WTC11 (cell line): ENCODE measurements around the gene TATDN2. TPM values are rescaled to one million over a fixed set of nuclear protein-coding genes. Genes with fewer than 3 reads are reported as not detected.
"Not testable (repeated sequence)": the region's sequence is repeated elsewhere in the genome, so short reads cannot be mapped to it uniquely, and the experiment has no call there.

ENCODE experiments used
- ATAC-seq: fragments of 200-7000 bp; cut with Tn5 transposase; 2 replicates; pipeline ENCODE4 v1.10.0; 2021; ENCODE audit warnings: mild to moderate bottlenecking, moderate library complexity
- CTCF ChIA-PET: fragments of 300-600 bp; sonication (Branson Sonifier 250); formaldehyde crosslinking; loops from one replicate; lab custom pipeline; 2021; ENCODE audit warnings: antibody characterized with exemption; lab: Charles Lee
- POLR2A ChIA-PET: fragments of 350-600 bp; sonication (Branson Sonifier 250); formaldehyde crosslinking; loops from one replicate; lab custom pipeline; 2021; ENCODE audit warnings: antibody characterized with exemption; lab: Charles Lee
- DNase-seq: peaks from one replicate; pipeline ENCODE4 v3.0.0; 2021; ENCODE audit warnings: low spot score
- H3K27ac Mint-ChIP-seq: 2 replicates; pipeline ENCODE4 v1.8.0; 2021; ENCODE audit warnings: mixed read lengths
- H3K27me3 Mint-ChIP-seq: 2 replicates; pipeline ENCODE4 v1.8.0; 2021; ENCODE audit warnings: low read depth, mild to moderate bottlenecking, moderate library complexity, mixed read lengths
- H3K36me3 Mint-ChIP-seq: 2 replicates; pipeline ENCODE4 v1.8.0; 2021; ENCODE audit warnings: mixed read lengths
- H3K4me1 Mint-ChIP-seq: 2 replicates; pipeline ENCODE4 v1.8.0; 2022; ENCODE audit warnings: mixed read lengths
- H3K4me3 Mint-ChIP-seq: 2 replicates; pipeline ENCODE4 v1.8.0; 2021; ENCODE audit warnings: mild to moderate bottlenecking, moderate library complexity, mixed read lengths
- H3K9me3 Mint-ChIP-seq: 2 replicates; pipeline ENCODE4 v1.8.0; 2021; ENCODE audit warnings: mixed read lengths
- ATF2 ChIP-seq: sonication (generic); formaldehyde crosslinking; IDR thresholded peaks from 2 replicates; pipeline ENCODE4 v1.8.1; 2022; ENCODE audit warnings: low read depth, missing genetic modification reagents, borderline replicate concordance
- CTCF ChIP-seq: fragments of 200-600 bp; IDR thresholded peaks from 2 replicates; pipeline ENCODE4 v1.8.0; 2022; ENCODE audit warnings: antibody characterized with exemption
- ESRRA ChIP-seq: sonication (generic); formaldehyde crosslinking; IDR thresholded peaks from 2 replicates; pipeline ENCODE4 v1.8.1; 2022; ENCODE audit warnings: mild to moderate bottlenecking, missing genetic modification reagents, borderline replicate concordance
- FOXP1 ChIP-seq: sonication (generic); formaldehyde crosslinking; IDR thresholded peaks from 2 replicates; pipeline ENCODE4 v1.8.0; 2022; ENCODE audit warnings: missing genetic modification reagents, mild to moderate bottlenecking, moderate library complexity, borderline replicate concordance
- HMGA2 ChIP-seq: fragments of 250-450 bp; sonication (Bioruptor Pico); IDR thresholded peaks from 2 replicates; pipeline ENCODE4 v1.4.0; 2021; ENCODE audit warnings: mild to moderate bottlenecking, moderate library complexity
- JAZF1 ChIP-seq: fragments of 250-450 bp; sonication (Bioruptor Pico); IDR thresholded peaks from 2 replicates; pipeline ENCODE4 v1.9.0; 2021; ENCODE audit warnings: moderate library complexity, mild to moderate bottlenecking, inconsistent platforms
- MXD4 ChIP-seq: fragments of 250-450 bp; sonication (Bioruptor Pico); IDR thresholded peaks from 2 replicates; pipeline ENCODE4 v1.8.0; 2021; ENCODE audit warnings: mild to moderate bottlenecking, moderate library complexity, borderline replicate concordance
- NFATC4 ChIP-seq: fragments of 250-450 bp; sonication (Bioruptor Pico); IDR thresholded peaks from 2 replicates; pipeline ENCODE4 v1.9.0; 2021; ENCODE audit warnings: mild to moderate bottlenecking
- RELA ChIP-seq: sonication (generic); formaldehyde crosslinking; IDR thresholded peaks from 2 replicates; pipeline ENCODE4 v1.8.1; 2022; ENCODE audit warnings: missing genetic modification reagents, mild to moderate bottlenecking, borderline replicate concordance
- ZNF532 ChIP-seq: fragments of 250-450 bp; sonication (Bioruptor Pico); IDR thresholded peaks from 2 replicates; pipeline ENCODE4 v1.9.0; 2021; ENCODE audit warnings: mild to moderate bottlenecking, borderline replicate concordance
- total RNA-seq: library from RNA; stranded (reverse); gene quantifications from 3 replicates; pipeline ENCODE4 v1.2.3, GENCODE V29; 2021

Gene TATDN2
- total RNA-seq, 1 experiment from 2014 or later: 31.7 TPM

- DNase-seq: peak; percentile 79
- peaks cover 11% of the 10 kb centered on the region for H3K4me1 Mint-ChIP-seq
These were observed 15.5 kb downstream of the TATDN2 start for GRCh38 chr3:10263646-10264363.

GRCh38 chr3:10265833-10266232 lies 17.6 kb downstream of the TATDN2 start:
- TF ChIP-seq FOXP1 (CRISPR knock-in tag): no peak
- TF ChIP-seq MXD4 (CRISPR knock-in tag): no peak
- no peak for TF ChIP-seq RELA
- TF ChIP-seq JAZF1 (CRISPR knock-in tag): no peak
- no peak for TF ChIP-seq HMGA2 (CRISPR knock-in tag)
- TF ChIP-seq ESRRA (CRISPR knock-in tag): no peak
- no peak for TF ChIP-seq NFATC4 (CRISPR knock-in tag)
- TF ChIP-seq ZNF532 (CRISPR knock-in tag): no peak
- TF ChIP-seq, all 79 proteins: peak for 0
- no peaks in the 10 kb centered on the region for H3K27me3 Mint-ChIP-seq
- H3K27ac Mint-ChIP-seq: no peak overlapping the region
- peaks cover 11% of the 10 kb centered on the region for H3K4me1 Mint-ChIP-seq
- H3K9me3 Mint-ChIP-seq: no peaks in the 10 kb centered on the region
- ChIA-PET CTCF (interaction anchor here (0.6 kb wide), 1 partner anchor 13 kb away, joined by 3 read pairs; no protein-coding TSS in a partner anchor), POLR2A (interaction anchor here (0.8 kb wide), 1 partner anchor 137 kb away, joined by 4 read pairs; no protein-coding TSS in a partner anchor)
- H3K4me3 Mint-ChIP-seq: no peak overlapping the region
- peaks cover 49% of the 10 kb centered on the region for H3K36me3 Mint-ChIP-seq
- DNase-seq: no peak
- no peak for ATAC-seq

More at GRCh38 chr3:10263646-10264363, 15.5 kb downstream of the TATDN2 start:
- H3K4me3 Mint-ChIP-seq: no peak overlapping the region
- ATAC-seq: peak; percentile 99
- TF ChIP-seq CTCF (peak; percentile 59), ATF2 (CRISPR knock-in tag) (no peak)
- no peaks in the 10 kb centered on the region for H3K9me3 Mint-ChIP-seq
- POLR2A ChIA-PET: interaction anchor here (1.3 kb wide), 1 partner anchor 15 kb away, joined by 10 read pairs; the partner anchor contains the start of gene TATDN2
- CTCF ChIA-PET: interaction anchor here (0.5 to 2.5 kb wide), 30 partner anchors 8 to 481 kb away, joined by 3 to 19 read pairs (median 4); partner anchors contain the start of genes SEC13 and TATDN2
- H3K36me3 Mint-ChIP-seq: peaks cover 48% of the 10 kb centered on the region
- H3K27me3 Mint-ChIP-seq: no peaks in the 10 kb centered on the region
- H3K27ac Mint-ChIP-seq: peak overlapping the region; percentile 75

GRCh38 chr3:10266936-10267335 lies 18.7 kb downstream of the TATDN2 start:
- H3K9me3 Mint-ChIP-seq, H3K27ac Mint-ChIP-seq, ATAC-seq, POLR2A ChIA-PET, H3K27me3 Mint-ChIP-seq, H3K4me3 Mint-ChIP-seq, DNase-seq: not testable (repeated sequence)
- Mint-ChIP-seq H3K4me1 (peaks cover 11% of the 10 kb centered on the region), H3K36me3 (peaks cover 50% of the 10 kb centered on the region)
- CTCF ChIA-PET: interaction anchor here (0.6 kb wide), 1 partner anchor 55 kb away, joined by 3 read pairs; no protein-coding TSS in a partner anchor
